Loucy (cell line): ENCODE data around the gene DDB1.

Experiments used
- H2AFZ ChIP-seq: fragments of 200-600 bp; sonication (generic); 2 replicates; pipeline ENCODE4 v1.6.0; 2016; ENCODE audit warnings: antibody characterized with exemption, mild to moderate bottlenecking, low read length, moderate library complexity
- H3F3A ChIP-seq: fragments of 200-600 bp; 2 replicates; pipeline ENCODE4 v1.6.0; 2016; ENCODE audit warnings: antibody characterized with exemption, low read depth, mild to moderate bottlenecking
- H3K27me3 ChIP-seq: fragments of 200-600 bp; sonication (generic); 2 replicates; pipeline ENCODE4 v1.6.1; 2014; ENCODE audit warnings: low read length, mild to moderate bottlenecking; ENCODE audit not compliant: insufficient read depth, poor library complexity, severe bottlenecking
- H3K36me3 ChIP-seq: fragments of 200-600 bp; sonication (generic); 2 replicates; pipeline ENCODE4 v1.6.1; 2016; ENCODE audit warnings: low read length; ENCODE audit not compliant: insufficient read depth
- H3K4me1 ChIP-seq: fragments of 200-600 bp; sonication (generic); 2 replicates; pipeline ENCODE4 v1.5.1; 2014; ENCODE audit warnings: low read length, mild to moderate bottlenecking; ENCODE audit not compliant: insufficient read depth, poor library complexity, severe bottlenecking
- H3K4me2 ChIP-seq: fragments of 200-600 bp; sonication (generic); 2 replicates; pipeline ENCODE4 v1.6.0; 2014; ENCODE audit warnings: antibody characterized with exemption, low read length, low read depth, mild to moderate bottlenecking; ENCODE audit not compliant: poor library complexity, severe bottlenecking
- H3K4me3 ChIP-seq: fragments of 200-600 bp; sonication (generic); 2 replicates; pipeline ENCODE4 v1.5.1; 2014; ENCODE audit warnings: low read length, mild to moderate bottlenecking, mixed read lengths; ENCODE audit not compliant: poor library complexity, severe bottlenecking
- H3K79me2 ChIP-seq: fragments of 200-600 bp; sonication (generic); 2 replicates; pipeline ENCODE4 v1.6.1; 2014; ENCODE audit warnings: low read length; ENCODE audit not compliant: insufficient read depth
- H3K9ac ChIP-seq: fragments of 200-600 bp; sonication (generic); 2 replicates; pipeline ENCODE4 v1.6.0; 2014; ENCODE audit warnings: mild to moderate bottlenecking, low read depth, low read length, moderate library complexity; ENCODE audit not compliant: poor library complexity, severe bottlenecking
- H3K9me2 ChIP-seq: fragments of 200-600 bp; sonication (generic); replicated peaks from 2 replicates; pipeline ENCODE4 v1.6.1; 2016; ENCODE audit warnings: low read depth, low read length, mixed read lengths
- H3K9me3 ChIP-seq: fragments of 200-600 bp; sonication (generic); 2 replicates; pipeline ENCODE4 v1.6.1; 2014; ENCODE audit warnings: mild to moderate bottlenecking, antibody characterized with exemption, low read length, low read depth; ENCODE audit not compliant: insufficient read depth
- H4K20me1 ChIP-seq: fragments of 200-600 bp; sonication (generic); 2 replicates; pipeline ENCODE4 v1.6.0; 2014; ENCODE audit warnings: antibody characterized with exemption, low read length, mild to moderate bottlenecking; ENCODE audit not compliant: insufficient read depth, poor library complexity, severe bottlenecking
- EZH2phosphoT487 ChIP-seq: fragments of 200-600 bp; IDR thresholded peaks from 2 replicates; pipeline ENCODE4 v1.6.1; 2018; ENCODE audit warnings: antibody characterized with exemption, mild to moderate bottlenecking, moderate library complexity, borderline replicate concordance
- TF ChIP-seq, protein P1 (sequence below): fragments of 200-600 bp; sonication (generic); conservative IDR thresholded peaks from 2 replicates; pipeline ENCODE4 v1.5.1; 2014; ENCODE audit warnings: mild to moderate bottlenecking, antibody characterized with exemption, low read length

Gene DDB1

DNA sequence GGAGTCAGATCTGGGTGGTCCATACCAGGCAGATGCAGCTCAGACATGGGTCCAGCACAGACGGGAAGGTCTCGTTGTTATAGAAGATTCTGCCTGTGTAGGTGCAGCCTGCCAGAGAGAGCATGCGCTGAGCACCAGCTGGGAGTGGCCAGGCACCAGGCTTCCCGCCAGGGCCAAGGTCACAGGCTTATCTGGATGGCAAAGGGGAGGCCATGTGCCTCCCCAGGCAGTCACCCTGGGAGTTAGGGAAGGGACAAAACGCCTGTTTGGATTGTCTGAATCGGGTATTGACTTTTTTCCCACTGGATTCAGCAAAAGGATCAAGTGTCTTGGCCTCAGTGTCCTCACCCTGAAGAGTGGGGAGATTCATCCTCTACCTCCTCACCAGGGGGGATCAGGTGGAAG lies 65.5 kb downstream of the DDB1 start:
- no peaks in the 10 kb centered on the region for H3K79me2 ChIP-seq
- no peaks in the 10 kb centered on the region for H3K36me3 ChIP-seq
- H3F3A ChIP-seq, result no peaks in the 10 kb centered on the region
- no peaks in the 10 kb centered on the region for H3K27me3 ChIP-seq
- H3K9ac ChIP-seq, result no peak overlapping the region
- no peak overlapping the region for H2AFZ ChIP-seq
- H4K20me1 ChIP-seq, result no peaks in the 10 kb centered on the region
- no peak overlapping the region for H3K4me2 ChIP-seq
- H3K9me2 ChIP-seq, result no peaks in the 10 kb centered on the region
- no peak for TF ChIP-seq EZH2phosphoT487
- TF ChIP-seq, protein P1, sequence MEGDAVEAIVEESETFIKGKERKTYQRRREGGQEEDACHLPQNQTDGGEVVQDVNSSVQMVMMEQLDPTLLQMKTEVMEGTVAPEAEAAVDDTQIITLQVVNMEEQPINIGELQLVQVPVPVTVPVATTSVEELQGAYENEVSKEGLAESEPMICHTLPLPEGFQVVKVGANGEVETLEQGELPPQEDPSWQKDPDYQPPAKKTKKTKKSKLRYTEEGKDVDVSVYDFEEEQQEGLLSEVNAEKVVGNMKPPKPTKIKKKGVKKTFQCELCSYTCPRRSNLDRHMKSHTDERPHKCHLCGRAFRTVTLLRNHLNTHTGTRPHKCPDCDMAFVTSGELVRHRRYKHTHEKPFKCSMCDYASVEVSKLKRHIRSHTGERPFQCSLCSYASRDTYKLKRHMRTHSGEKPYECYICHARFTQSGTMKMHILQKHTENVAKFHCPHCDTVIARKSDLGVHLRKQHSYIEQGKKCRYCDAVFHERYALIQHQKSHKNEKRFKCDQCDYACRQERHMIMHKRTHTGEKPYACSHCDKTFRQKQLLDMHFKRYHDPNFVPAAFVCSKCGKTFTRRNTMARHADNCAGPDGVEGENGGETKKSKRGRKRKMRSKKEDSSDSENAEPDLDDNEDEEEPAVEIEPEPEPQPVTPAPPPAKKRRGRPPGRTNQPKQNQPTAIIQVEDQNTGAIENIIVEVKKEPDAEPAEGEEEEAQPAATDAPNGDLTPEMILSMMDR, result no peak
- H3K4me1 ChIP-seq, result no peaks in the 10 kb centered on the region
- no peaks in the 10 kb centered on the region for H3K9me3 ChIP-seq
- no peak overlapping the region for H3K4me3 ChIP-seq

DNA sequence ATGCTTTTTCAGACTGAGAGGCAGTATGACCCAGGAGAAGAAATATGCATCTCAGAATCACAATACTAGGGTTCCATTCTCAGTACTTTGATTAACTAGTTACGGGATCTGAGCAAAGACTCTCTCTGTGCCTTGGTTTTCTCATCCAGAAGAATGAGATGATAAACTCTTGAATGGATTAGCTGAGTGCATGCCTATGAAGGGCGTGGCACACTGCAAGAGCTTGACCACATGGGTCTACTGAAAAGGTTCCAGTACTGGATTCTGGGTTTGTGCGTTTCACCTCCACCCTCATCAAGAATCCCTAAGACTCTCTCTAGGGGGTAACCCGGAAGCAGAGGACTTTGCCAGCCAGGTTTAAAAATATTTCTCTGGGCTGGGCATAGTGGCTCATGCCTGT lies 66.3 kb downstream of the DDB1 start:
- H3K79me2 ChIP-seq, result no peaks in the 10 kb centered on the region
- H3K9me3 ChIP-seq, result no peaks in the 10 kb centered on the region
- no peaks in the 10 kb centered on the region for H3K9me2 ChIP-seq
- H4K20me1 ChIP-seq, result no peaks in the 10 kb centered on the region
- H3K9ac ChIP-seq, result no peak overlapping the region
- H3K27me3 ChIP-seq, result no peaks in the 10 kb centered on the region
- H3K4me3 ChIP-seq, result no peak overlapping the region
- no peaks in the 10 kb centered on the region for H3K4me1 ChIP-seq
- no peak overlapping the region for H3K4me2 ChIP-seq
- H2AFZ ChIP-seq, result no peak overlapping the region
- no peaks in the 10 kb centered on the region for H3F3A ChIP-seq
- TF ChIP-seq EZH2phosphoT487, result no peak
- TF ChIP-seq, protein P1, result no peak
- H3K36me3 ChIP-seq, result no peaks in the 10 kb centered on the region

DNA sequence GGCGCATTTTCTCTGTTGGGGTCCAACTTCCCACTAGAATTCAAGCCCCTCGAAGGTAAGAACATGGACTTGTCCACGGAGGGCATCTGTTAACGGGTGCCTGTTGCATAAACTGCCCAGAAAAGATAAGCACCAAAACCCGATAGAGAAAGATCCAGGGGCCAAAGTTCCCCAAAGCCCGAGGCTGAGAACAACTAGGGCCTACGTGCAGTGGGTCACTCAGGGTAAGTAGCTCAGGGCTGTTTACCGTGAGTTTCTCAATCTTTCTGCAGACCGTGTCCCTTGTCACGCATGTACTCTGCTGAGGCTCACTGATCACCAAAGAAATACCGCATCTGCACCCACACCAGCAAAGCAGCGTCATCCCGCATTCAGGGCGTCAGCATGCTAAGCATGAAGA lies 67.5 kb downstream of the DDB1 start:
- Histone ChIP-seq H2AFZ (no peak overlapping the region), H3F3A (no peaks in the 10 kb centered on the region), H3K9ac (no peak overlapping the region), H3K36me3 (no peaks in the 10 kb centered on the region), H3K4me1 (no peaks in the 10 kb centered on the region), H3K9me2 (no peaks in the 10 kb centered on the region), H3K27me3 (no peaks in the 10 kb centered on the region), H4K20me1 (no peaks in the 10 kb centered on the region), H3K9me3 (no peaks in the 10 kb centered on the region), H3K79me2 (no peaks in the 10 kb centered on the region), H3K4me2 (no peak overlapping the region), H3K4me3 (no peak overlapping the region)
- no peak for TF ChIP-seq EZH2phosphoT487

DNA sequence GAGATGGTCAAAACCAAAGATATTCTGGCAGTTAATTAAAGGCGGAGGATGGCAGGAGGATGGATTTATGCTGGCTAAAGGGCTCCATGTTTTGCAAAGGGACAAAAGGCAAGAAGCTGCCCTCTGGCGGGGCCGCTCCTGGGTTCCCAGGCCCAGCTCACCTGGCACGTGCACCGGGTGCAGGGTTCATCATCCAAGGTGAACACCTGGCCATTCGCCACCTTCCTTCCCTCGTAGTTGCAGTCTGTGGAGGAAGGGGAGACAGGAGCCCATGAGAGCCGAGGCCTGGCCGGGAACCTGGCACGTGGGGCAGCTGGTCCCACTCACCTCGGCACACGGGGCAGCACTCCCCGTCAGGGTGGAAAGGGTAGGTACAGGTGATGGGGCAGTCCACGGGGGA lies 68.1 kb downstream of the DDB1 start:
- no peak for TF ChIP-seq EZH2phosphoT487
- TF ChIP-seq, protein P1, result no peak
- H3K9me3 ChIP-seq, result no peaks in the 10 kb centered on the region
- no peak overlapping the region for H3K4me2 ChIP-seq
- H3K9ac ChIP-seq, result no peak overlapping the region
- no peaks in the 10 kb centered on the region for H3K27me3 ChIP-seq
- no peak overlapping the region for H2AFZ ChIP-seq
- no peaks in the 10 kb centered on the region for H3K9me2 ChIP-seq
- no peaks in the 10 kb centered on the region for H3F3A ChIP-seq
- H3K4me3 ChIP-seq, result no peak overlapping the region
- no peaks in the 10 kb centered on the region for H3K36me3 ChIP-seq
- no peaks in the 10 kb centered on the region for H4K20me1 ChIP-seq
- H3K79me2 ChIP-seq, result no peaks in the 10 kb centered on the region
- H3K4me1 ChIP-seq, result no peaks in the 10 kb centered on the region
